HG03442 (cell line): Measurements from ENCODE around the gene SDHC.
A peak's percentile ranks its signal among the peaks of the same experiment; 100 is the strongest.

Source experiments
- ATAC-seq: cut with Tn5 transposase; IDR thresholded peaks from one replicate; pipeline ENCODE4 v1.9.1; 2021; ENCODE audit warnings: mild to moderate bottlenecking, moderate library complexity; ENCODE audit not compliant: unreplicated experiment

SDHC gene, protein sequence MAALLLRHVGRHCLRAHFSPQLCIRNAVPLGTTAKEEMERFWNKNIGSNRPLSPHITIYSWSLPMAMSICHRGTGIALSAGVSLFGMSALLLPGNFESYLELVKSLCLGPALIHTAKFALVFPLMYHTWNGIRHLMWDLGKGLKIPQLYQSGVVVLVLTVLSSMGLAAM

DNA sequence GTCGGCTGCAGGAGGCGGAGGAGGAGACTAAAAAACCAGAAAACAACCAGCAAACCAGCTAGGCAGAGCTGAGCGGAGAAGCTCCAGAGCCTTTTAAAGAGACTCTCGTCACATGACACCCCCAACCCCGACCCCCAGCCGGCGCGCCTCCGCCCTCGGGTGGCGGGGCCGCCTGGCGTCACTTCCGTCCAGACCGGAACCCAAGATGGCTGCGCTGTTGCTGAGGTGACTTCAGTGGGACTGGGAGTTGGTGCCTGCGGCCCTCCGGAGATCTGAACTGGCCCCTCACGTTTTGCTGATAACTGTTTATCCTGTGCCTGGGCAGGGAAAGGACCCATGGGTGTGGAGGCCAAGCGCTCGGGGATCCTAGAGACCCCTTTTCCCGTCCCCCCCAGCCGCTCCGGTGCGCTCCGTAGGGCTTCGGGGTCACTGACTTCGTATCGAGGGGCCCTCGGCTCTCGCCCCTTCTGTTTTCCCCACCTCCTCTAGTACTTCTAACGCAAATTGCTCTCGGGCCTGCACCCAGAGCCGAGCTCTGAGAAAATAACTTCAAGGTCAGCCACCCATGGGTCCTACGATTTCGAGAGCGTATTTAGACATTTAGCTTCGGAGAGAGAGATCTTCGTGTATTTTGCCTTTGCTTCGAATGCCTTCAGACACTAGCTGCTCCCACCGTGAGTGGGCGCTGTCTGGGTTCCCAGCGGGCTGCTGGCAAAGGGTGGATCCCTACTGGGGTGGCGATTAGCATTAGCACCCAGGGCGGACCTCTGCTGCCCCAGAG, at the start of gene SDHC:
Gene SDHC, plus strand, starts transcription at position 181 of the 781 bp plus-strand sequence. Its CDS starts 25 bp downstream, at position 206.
- ATAC-seq: peak; percentile 96

DNA sequence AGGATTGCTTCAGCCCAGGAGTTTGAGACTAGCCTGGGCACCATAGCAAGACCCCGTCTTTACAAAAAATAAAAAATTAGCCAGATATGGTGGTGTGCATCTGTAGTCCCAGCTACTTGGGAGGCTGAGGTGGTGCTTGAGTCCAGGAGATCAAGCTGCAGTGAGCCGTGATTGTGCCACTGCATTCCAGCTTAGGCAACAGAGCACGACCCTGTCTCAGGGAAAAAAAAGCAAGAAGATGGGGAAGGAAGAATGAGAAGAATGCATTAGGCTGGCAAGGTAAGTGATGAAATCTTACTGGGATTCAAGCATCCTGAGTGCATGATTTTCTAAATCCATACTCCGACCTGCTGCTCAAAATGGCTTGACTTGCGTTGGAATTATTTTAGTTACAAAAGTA, 48.9 kb upstream of the SDHC start:
- no peak for ATAC-seq

DNA sequence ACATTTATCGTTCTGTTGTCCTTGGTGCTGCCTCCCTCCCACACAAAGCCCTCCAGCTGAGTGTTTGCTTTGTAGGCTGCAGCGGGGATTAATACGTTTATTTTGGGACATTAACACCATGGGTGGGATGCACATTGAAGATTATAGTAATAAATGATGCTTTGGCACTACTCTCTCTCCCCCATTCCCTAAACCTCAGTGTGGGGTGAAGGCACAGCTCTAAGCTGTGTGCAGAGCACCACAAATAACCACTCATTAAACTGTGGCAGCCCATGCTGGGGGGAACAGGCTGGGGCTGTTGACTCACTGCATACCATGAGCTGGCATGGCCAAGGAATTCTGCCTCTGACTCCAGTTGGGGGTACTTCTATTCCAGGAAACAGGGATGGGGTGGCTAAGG, 48.0 kb upstream of the SDHC start:
- ATAC-seq: no peak

DNA sequence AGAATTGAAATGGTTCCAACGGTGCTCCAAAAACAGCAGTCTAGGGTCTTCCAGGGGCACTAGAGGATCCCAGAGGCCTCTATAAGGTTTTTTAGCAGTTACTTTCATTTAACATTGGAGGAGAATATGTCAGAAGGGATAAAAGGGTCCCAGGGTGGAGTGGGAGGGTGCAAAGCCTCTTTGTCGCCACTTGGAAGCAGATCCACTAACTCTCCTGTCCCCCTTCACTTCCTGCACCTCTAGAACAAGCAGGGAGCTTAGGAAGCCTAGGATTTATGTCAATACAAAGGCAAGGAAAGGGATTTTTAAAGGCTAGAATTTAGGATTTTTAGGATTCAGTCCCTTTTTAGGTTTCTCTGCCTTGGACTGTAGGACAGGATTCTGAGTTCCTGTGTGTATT, 47.3 kb upstream of the SDHC start:
- ATAC-seq: no peak

DNA sequence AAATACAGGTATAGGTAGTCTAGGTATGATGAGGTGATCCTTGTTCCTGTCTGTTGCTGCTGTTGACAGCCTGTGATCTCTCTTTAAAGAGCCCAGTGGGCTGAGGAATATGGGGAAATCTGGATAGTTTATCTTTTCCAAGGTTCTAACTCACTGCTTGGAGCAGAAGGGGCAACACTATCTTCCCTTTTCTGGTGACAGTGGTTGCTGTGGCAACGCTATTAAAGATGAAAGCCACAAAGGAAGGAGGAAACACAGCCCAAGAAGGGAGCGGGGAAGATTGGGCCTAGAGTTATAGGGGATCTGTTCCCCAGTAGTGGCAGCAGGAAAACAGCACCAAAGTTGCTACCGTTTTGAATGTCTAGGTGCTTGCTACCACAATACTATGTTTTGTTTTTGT, 46.9 kb upstream of the SDHC start:
- ATAC-seq: no peak

DNA sequence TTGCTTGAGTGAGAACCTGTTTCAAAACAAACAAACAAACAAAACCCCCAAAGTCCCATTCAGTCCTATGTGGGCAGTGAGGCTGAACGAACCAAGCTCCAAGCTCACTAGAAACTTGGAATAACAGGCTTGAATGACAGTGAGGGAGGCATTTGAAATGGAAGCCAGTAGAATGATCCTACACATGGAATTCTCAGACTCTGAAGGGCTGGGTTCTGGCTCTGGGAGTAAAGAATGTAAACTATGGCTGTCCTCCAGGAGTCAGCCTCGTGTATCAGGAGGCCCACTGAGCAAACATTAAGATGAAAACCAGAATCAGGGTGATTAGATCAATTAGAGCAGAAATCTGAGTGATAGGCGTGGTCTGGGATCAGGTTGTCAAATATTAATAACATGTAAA, 40.8 kb upstream of the SDHC start:
- no peak for ATAC-seq

DNA sequence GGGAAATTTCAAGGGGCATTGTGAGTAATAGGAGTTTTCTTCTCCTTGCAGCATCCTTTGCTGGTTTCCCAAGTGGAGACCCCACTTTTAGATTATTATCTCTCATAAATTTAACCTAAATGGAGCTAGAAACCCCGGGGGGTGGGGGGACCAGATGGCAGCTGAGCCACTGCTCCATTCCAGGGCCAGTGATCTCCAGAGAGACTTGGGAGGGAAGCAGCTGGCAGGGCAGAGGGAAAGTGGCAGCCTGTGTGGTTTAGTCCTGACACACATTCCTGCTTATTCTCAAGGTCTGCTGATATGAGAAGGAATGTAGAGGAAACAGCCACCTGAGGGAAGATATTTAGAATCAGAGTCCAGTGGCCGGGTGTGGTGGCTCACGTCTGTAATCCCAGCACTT, 39.3 kb upstream of the SDHC start:
- ATAC-seq: no peak

DNA sequence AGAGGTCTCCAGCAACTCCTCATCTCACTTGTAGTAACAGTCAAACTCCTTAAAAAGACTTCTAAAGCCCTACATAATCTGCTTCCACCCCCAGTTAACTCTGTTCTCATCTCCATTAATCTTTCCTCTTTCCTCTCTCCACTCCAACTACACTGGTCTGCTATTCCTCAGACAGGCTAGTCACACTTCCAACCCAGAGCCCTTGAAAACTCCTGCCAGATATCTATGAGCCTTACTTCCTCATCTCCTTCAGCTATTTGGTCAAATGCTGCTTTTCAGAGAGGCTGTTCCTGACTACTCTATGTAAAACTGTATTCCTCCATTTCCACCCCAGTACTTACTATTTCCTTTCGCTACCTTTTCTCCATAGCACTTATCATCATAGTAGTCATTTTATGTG, 31.2 kb upstream of the SDHC start:
- no peak for ATAC-seq

DNA sequence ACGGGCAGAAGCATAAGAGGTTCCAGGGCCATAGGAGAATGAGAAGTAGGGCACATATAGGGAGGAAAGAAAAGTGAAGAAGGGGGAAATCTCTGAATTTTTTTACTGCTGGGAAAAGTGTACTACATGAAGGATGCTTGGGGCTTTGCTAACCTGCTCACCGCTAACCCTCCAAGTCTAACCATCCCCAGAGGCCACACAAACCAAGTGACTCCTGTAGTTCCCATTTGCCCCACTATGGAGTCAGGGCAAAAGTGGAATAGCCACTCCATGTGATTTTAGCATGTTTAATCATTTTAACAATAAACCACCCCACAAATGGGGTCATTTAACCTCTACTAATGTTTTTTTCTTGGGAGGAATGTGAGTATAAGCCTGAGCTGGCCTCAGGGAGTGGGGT, 29.1 kb upstream of the SDHC start:
- no peak for ATAC-seq

DNA sequence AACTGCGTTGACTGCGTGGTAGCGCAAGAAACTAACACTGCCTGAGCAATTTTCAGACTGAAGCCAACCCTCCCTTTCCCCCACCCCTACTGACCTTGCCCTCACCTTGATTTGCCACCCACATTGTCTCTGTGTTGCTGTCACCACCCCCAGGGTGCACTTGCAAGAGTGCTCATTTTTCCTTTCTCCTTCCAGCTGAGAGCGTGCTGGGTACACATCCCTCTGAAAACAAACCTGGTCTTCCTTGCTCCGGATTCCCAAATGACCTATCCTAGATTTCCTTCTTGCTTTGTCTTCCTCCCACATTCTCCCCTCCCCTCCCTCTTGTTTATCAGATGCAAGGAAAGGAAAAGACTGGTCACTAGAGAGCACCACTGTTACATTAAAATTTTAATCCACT, 28.7 kb upstream of the SDHC start:
- no peak for ATAC-seq

DNA sequence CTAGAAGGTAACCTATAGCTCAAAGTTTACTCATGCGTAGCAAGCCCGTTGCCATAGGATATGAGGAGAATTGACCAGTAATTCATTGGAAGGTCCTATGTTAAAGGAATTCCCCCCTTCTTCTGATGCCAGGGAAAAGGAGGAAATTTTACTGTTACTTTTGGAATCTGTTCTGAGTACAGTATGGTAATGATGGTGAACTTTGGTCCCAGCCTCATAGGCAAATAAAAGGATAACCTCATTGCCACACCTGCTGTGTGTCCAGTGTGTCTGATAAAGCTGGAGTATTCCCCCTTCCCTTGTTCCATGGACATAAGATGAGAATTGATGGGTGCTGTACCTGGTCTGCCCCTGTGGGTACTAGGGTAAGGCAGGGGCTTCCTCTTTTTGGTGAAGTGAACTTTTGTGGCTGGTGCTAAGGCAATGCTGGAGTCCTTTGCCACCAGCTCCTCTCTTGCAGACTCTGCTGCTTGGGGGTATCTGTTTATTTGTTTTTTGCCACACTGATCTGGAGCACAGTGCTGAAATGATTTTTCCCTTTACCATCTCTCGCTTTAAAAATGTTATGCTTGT, 26.6 kb upstream of the SDHC start:
- no peak for ATAC-seq

DNA sequence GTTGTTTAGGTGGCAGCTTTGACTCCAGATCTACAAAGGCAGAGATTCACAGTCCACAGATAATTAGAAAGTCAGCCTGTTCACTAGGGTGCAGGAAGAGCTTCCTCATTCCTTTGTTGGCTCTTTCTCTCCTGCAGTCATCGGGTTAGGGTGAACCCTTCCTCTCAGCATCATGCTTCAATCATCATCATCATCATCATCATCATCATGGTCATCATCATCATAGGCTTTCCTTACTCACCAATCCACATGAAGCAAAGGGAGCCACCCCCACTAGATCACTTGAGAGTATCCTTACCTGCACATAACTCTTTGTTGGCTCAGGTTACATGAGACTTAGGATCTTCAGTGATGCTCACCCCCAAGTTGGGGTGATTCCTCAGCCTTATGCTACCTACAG, 23.4 kb upstream of the SDHC start:
- no peak for ATAC-seq

DNA sequence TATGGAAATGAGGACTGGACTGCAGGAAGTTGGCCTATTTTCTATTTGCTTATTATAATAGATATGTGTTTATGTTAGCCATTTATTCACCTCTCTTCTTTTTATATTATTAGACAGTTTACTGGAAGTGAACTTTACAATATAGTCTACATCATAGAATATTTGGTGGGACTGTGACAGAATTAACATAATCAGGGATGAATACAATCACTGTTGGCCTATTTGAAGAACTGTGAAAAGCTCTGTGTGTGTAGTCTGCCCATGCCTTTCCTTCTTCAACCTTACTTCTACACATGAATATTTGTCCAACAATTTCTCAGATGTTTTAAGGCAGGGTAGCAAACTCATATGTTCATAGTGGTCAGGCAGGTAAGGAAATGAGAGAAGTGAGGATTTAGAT, 16.8 kb upstream of the SDHC start:
- no peak for ATAC-seq

DNA sequence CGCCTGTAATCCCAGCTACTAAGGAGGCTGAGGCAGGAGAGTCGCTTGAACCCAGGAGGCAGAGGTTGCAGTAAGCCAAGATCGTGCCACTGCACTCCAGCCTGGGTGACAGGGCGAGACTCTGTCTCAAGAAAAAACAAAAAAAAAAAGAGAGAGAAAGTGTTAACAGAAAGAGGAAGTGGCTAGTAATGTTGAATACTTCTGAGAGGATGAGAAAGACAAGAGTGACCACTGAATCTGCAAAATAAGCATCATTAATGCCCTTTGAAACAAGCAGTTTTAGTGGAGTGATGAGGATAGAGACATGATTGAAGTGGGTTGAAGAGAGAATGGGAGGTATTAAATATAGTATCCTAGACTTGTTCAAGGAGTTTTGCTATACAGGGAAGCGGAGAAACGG, 16.1 kb upstream of the SDHC start:
- no peak for ATAC-seq

DNA sequence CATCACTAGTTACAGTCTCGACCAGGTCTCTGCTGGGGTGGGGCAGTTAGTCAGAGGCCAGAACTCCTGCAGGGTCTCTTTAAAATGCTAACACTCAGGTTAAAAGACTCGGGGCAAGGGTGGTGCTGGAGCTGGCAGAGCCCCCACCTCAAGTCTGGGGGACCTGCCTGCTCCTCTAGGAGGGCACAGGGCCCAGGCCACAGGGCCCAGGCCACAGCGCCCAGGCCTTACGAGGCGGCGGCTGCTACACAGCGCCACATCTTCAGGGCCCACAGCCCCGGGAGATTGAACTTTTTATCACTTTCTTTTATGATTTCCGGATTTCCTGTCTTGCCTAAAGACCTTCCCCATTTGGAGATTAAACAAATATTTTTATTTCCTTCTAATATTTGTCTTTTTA, 14.8 kb upstream of the SDHC start:
- ATAC-seq: no peak

DNA sequence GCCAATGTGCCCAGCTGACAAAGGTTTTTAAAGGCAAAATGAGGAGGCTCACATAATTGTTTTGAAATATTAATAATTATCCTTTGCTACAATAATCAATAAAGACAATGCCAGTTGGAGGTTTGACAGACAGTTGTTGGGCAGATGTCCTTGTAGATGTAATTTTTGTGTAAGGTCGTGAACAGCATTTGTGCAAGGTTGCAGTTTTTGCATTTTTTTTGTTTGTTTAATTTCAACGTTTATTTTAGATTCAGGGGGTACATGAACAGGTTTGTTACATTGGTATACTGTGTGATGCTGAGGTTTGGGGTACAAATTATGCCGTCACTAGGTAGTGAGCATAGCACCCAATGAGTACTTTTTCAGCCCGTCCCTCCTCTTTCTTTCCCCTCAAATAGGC, 13.7 kb upstream of the SDHC start:
- ATAC-seq: no peak

DNA sequence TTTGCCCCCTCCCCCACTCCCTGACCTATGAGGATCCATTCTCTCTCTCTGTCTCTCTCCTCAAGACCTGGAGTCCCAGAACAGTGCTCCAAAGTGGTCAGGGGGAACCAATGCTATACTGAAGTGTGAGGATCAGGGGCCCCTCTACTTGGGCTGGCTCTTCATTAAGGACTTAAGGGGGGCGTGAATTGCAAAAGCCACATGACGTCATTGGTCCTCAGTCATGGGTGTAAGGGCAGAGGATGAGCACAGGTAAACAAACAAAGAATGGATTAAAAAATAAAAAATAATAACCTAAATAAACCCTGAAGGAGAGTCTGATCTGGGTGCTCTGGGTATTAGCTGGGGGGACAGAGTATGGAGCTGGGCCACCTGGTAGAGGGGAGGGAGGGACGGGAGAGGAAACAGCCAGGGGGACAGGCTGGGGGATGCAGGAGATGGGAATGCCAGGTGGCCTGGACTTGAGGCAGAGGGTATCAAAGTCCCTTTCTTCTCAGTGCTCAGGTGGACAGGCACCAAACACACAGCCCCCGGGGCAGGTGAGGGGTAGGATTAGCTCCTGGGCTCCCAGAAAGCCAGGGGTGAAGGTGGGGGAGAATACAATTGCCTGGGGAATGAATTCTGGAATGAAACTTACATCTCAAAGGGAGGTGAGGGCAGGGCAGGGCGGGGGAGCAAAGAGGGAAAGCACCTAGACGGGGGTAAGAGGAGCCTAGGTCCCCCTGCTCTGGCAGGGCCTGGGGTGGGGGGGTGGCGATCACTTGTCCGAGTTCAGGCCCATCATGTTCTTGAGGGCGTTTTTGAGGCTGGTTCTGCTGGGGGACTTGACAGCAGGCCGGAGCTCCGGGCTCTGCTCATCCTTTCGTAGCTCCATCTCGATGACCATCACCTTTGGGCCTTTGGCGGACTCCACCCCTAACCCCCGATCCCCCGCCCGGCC, 9.0 kb upstream of the SDHC start:
- ATAC-seq: no peak

DNA sequence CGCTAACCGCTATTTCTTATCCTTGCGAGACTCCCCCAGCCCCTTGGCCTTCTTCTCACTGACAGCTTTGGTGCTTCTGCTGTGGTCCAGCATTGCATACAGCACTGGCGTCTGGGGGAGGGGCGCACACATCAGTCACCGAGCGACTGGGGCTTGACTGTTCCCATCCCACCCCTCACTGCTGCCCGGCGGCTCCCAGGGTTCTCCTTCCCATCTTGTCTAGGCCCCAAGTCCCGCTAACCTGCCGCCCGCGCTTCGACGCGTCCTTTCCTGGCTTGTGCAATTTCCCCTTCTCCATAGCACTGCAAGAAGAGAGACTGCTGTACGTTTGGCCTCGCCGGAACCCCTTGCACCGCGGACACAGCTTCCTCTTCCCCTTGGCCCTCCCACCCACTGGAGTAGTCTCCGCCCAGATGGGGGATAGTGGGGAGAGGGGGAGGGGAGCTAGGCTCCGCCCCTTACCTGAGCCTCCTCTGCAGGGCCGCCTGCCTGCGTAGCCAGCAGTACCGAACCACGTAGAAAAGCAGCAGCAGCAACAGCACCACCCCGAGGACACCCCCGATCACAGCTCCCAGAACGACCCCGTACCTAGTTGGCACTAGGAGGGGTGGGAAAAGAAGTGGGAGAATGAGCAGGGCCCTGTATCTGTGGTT, 8.2 kb upstream of the SDHC start:
- peak; percentile 62 for ATAC-seq

DNA sequence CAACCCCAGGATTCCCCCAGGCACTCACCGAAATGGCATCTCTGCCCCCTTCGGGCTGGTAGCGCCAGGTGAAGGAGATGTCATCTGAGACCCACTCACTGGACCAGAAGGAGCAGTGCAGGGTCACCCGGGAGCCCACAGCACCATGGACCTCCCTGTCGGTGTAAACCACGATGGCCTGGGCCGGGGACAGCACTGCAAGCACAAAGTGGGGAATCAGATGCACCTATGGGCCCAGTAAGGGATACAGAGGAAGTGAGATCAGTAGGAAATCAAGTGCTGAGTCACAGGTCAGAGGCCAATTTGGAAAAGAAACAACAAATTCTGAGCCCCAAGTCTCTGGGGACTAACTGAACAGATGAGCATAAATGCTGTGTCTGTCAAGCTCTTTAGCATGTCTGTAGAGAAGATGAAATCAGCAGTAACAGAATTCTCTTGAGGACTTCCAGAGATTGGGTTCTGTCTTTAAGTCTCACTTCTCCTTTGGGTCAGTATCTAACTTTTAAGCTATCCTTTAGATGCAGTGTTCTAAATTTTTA, 6.9 kb upstream of the SDHC start:
- ATAC-seq: no peak

DNA sequence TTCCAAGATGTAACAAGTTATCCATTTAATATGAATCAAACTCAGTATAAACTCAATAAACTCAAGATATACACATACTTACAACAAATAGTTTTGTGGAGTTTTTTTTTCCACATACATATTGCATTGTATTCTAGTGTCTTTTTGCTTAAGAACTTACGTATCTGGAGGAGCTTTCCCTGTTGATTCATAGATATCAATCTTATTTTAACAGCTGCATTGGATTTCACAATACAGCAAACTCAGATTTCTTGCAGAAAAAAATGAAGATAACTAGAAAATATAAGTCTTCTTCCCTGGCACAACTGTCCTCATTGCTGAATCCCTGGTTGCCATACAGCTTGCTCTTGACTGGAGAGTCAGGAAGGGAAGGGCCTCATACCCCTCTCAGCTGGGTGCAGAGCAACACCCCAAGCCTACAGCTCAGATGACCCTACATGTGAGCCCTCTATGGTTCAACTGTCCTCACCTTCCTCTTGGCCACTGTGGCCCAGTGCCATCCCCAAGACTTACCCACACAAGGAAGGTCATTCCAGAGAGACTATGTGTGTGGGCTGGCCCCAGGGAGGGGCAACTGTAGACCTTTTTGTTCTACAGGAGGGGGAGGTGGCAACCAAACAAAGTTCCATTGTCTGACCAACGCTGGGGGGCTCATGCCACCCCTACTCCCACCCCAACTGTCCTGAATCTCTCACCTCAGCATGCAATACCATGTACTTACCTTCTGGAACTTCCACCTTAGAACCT, 6.1 kb upstream of the SDHC start:
- no peak for ATAC-seq
